ENCODE results near the gene WBP1L.
"Not testable (repeated sequence)": the region's sequence is repeated elsewhere in the genome, so short reads cannot be mapped to it uniquely, and the experiment has no call there.

Gene WBP1L

GRCh38 chr10:102743588-102744373, at the start of gene WBP1L:
TSS of gene WBP1L (plus strand) at chr10:102743948. CDS start at chr10:102744054, 106 bp downstream.
- peak; percentile 99 for DNase-seq (ENCODE audit: low read depth)

- not testable (repeated sequence) for DNase-seq (ENCODE audit: low read depth)
These were observed 48.3 kb upstream of the WBP1L start for GRCh38 chr10:102695401-102695800.

- DNase-seq (ENCODE audit: low read depth), result no peak
These were observed 47.0 kb upstream of the WBP1L start for GRCh38 chr10:102696736-102697135.

- no peak for DNase-seq (ENCODE audit: low read depth)
These were observed 44.9 kb upstream of the WBP1L start for GRCh38 chr10:102698894-102699293.

- peak; percentile 45 for DNase-seq (ENCODE audit: low read depth)
These were observed 42.5 kb upstream of the WBP1L start for GRCh38 chr10:102701272-102701671.

GRCh38 chr10:102701796-102702195, 42.0 kb upstream of the WBP1L start:
- no peak for DNase-seq (ENCODE audit: low read depth)

GRCh38 chr10:102702742-102703141, 41.0 kb upstream of the WBP1L start:
- peak; percentile 41 for DNase-seq (ENCODE audit: low read depth)

GRCh38 chr10:102704915-102705314, 38.8 kb upstream of the WBP1L start:
- DNase-seq (ENCODE audit: low read depth), result peak; percentile 92

GRCh38 chr10:102705531-102705930, 38.2 kb upstream of the WBP1L start:
- no peak for DNase-seq (ENCODE audit: low read depth)

- peak; percentile 88 for DNase-seq (ENCODE audit: low read depth)
These were observed 33.1 kb upstream of the WBP1L start for GRCh38 chr10:102710609-102711008.

GRCh38 chr10:102712089-102712488, 31.7 kb upstream of the WBP1L start:
- no peak for DNase-seq (ENCODE audit: low read depth)

- DNase-seq (ENCODE audit: low read depth), result no peak
These were observed 30.8 kb upstream of the WBP1L start for GRCh38 chr10:102712843-102713538.

- DNase-seq (ENCODE audit: low read depth), result no peak
These were observed 30.3 kb upstream of the WBP1L start for GRCh38 chr10:102713539-102713813.

GRCh38 chr10:102713814-102714620, 29.7 kb upstream of the WBP1L start, which contains the start of gene ARL3:
TSS of gene ARL3 (minus strand) at chr10:102714397. CDS start at chr10:102714275, 122 bp downstream.
- DNase-seq (ENCODE audit: low read depth), result peak; percentile 99

- no peak for DNase-seq (ENCODE audit: low read depth)
These were observed 28.9 kb upstream of the WBP1L start, which contains the start of gene SFXN2 for GRCh38 chr10:102714621-102715455. TSS of gene SFXN2 (plus strand) at chr10:102714636. CDS start at chr10:102726637, 12,001 bp downstream.

GRCh38 chr10:102715880-102716279, 27.9 kb upstream of the WBP1L start:
- DNase-seq (ENCODE audit: low read depth), result no peak

- not testable (repeated sequence) for DNase-seq (ENCODE audit: low read depth)
These were observed 26.7 kb upstream of the WBP1L start for GRCh38 chr10:102716900-102717565.

- DNase-seq (ENCODE audit: low read depth), result peak; percentile 88
These were observed 25.5 kb upstream of the WBP1L start for GRCh38 chr10:102718220-102718619.

- DNase-seq (ENCODE audit: low read depth), result no peak
These were observed 23.4 kb upstream of the WBP1L start for GRCh38 chr10:102720337-102720736.

GRCh38 chr10:102720775-102721301, 22.9 kb upstream of the WBP1L start:
- no peak for DNase-seq (ENCODE audit: low read depth)

GRCh38 chr10:102721954-102722353, 21.8 kb upstream of the WBP1L start:
- peak; percentile 44 for DNase-seq (ENCODE audit: low read depth)

Data from iris pigment epithelial cell (primary cell).